ENCODE data around the gene CDH23.

The CDH23 gene

DNA sequence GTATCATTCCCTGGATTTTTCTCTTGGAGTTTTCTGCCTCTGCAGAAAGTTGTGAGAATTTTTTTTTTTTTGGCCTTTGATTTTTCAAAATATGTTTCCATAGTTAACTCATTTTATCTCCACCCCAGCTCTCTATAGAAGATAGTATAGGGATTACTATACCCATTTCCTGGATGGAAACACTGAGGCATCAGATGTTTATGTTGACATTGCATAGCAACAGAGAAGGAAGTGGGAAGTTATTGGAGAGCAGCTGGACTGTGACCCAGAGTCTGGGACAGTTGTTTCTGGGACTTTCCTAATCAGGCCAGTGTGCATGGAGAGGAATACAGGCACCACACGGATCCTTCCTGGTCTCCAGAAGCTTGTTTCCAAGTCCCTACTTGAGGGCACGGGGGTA lies 158.0 kb downstream of the CDH23 start:
- no peak for DNase-seq (ENCODE audit: extremely low read depth in 1 of 2, low read depth in 1 of 2)

DNA sequence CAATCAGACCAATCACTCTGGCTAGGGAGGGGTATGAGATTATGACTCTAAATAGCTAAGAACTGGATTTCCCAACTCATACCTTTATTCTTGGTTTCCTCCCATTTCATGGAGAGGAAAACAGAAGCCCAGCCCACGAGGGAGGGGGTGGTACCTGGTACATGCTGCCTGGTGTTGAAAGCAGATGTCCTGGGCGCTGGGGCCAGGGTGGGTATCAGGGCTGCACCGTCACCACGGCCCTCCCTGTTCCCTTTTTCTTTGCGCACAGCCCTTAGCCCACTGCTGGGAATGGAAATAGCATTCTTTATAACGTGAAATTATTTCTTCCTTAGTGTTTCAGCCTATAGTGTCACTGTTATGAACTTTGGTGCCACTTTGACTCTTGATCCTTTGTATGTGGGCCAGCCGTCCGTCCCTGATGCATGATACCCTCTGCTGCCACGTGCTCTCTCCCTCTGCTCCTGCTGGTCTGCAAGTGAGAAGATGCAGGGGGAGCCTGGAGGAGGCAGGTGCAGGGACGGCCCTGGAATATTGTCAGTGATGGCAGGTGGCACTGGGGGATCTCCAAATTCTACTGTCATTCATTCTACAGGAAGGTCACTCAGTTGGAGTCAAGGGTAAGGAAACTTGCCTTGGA lies 158.5 kb downstream of the CDH23 start:
- DNase-seq (ENCODE audit: extremely low read depth in 1 of 2, low read depth in 1 of 2): no peak

- DNase-seq (ENCODE audit: extremely low read depth in 1 of 2, low read depth in 1 of 2): no peak
These were observed 159.0 kb downstream of the CDH23 start for GRCh38 chr10:71555724-71556119.

GRCh38 chr10:71558991-71559390 lies 162.3 kb downstream of the CDH23 start:
- DNase-seq (ENCODE audit: extremely low read depth in 1 of 2, low read depth in 1 of 2): no peak

- DNase-seq (ENCODE audit: extremely low read depth in 1 of 2, low read depth in 1 of 2): no peak
These were observed 164.4 kb downstream of the CDH23 start for GRCh38 chr10:71561003-71561574.

DNA sequence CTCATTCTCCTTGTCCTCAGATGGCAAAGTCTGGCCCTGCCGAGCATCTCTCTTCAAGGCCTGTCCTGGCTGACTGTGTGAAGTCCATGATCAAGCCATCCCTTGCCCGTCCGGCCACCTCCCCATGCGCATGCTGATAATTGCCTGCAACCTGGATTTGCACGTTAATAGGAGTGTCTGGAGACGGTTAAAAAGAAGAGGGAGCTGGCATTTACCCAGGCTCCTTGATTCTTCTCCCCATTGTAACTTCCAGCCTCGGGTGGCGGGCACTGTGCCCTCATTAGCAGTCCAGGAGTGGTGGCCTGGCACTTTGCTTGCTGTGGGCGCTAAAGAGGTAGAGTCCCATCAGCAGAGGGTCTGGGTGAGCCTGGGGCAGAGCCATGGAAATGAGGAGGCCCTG lies 165.5 kb downstream of the CDH23 start:
- DNase-seq (ENCODE audit: extremely low read depth in 1 of 2, low read depth in 1 of 2): no peak

DNA sequence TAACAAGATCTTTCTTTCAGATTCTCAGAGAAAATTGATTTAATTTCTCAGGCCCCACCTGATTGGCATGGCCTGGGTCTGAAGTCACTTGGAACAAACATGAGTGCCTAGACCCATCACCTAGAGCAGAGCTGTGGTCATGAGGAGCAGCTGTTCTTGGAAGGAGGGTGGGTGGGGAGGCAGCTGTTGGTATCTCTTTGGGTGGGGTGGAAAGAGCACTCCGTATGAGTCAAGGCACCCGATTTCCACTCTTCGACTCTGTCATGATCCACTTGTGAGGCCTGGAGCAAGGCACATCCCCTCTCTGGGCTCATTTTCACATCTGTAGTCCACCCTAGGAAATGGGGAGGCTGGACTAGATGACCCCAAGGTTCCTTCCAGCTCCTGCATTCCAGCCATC lies 166.2 kb downstream of the CDH23 start:
- DNase-seq (ENCODE audit: extremely low read depth in 1 of 2, low read depth in 1 of 2): no peak

DNA sequence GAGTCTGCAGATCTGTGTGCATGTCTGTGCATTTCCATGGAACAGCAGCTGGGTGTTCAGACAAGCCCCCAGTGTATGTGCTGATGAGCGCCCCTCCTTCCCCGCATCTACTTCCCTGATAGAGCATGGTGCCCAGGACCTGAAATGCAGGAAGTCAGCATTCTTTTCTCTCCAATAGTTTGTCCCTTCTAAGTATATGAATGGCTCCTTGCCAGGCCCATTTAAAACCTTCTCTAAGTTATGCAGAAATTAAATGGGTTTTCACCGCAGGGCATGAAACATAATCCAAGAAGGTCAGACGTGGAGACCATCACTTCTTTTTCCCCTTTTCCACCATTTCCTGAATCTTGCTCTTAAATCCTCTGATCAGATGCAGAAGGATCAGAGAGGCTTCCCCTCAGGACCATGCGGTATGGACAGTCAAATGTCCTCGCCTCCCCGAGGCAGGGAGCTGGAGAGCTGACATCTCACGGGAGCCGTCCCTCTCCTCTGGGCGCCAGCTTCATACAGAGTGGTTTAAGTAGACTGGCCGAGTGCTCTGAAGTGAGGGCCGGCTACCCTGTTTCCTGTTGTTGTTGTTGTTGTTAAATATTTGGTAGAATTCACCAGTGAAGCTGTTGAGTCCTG lies 167.6 kb downstream of the CDH23 start:
- DNase-seq (ENCODE audit: extremely low read depth in 1 of 2, low read depth in 1 of 2): no peak

DNA sequence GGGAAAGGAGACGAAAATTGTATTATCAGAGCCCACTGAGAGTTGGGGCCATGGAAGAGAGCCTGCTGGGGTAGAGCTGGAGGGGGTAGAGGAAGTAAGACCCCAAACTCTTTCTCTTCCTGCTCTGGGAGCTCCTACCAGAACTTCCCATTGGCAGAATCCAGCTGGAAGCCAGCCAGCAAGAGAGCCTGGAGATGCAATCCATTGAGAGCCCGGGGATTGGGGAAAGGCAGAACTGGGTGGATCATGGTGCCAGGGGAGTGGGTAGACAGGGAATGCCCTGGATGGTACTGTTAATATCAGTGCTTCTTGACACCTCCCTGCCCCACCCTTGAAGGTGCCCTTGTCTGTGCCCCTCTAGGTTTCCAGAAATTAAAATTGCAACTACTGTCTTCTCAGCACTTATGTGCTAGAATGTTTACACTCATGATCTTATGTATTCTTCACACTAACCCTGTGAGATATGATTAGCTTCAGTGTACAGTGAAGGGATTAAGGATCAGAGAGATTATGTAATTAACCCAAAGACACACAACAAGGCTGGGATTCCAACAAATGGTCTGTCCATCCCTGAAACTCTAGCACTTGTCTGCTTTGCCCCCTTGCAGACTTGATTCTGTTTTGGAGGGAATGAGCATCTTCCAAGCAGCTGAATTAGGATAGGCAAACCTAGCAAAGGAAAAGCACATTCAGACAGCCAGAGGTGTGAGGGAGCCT lies 168.7 kb downstream of the CDH23 start:
- no peak for DNase-seq (ENCODE audit: extremely low read depth in 1 of 2, low read depth in 1 of 2)

- DNase-seq (ENCODE audit: extremely low read depth in 1 of 2, low read depth in 1 of 2): no peak
These were observed 170.3 kb downstream of the CDH23 start for GRCh38 chr10:71567006-71567405.

DNA sequence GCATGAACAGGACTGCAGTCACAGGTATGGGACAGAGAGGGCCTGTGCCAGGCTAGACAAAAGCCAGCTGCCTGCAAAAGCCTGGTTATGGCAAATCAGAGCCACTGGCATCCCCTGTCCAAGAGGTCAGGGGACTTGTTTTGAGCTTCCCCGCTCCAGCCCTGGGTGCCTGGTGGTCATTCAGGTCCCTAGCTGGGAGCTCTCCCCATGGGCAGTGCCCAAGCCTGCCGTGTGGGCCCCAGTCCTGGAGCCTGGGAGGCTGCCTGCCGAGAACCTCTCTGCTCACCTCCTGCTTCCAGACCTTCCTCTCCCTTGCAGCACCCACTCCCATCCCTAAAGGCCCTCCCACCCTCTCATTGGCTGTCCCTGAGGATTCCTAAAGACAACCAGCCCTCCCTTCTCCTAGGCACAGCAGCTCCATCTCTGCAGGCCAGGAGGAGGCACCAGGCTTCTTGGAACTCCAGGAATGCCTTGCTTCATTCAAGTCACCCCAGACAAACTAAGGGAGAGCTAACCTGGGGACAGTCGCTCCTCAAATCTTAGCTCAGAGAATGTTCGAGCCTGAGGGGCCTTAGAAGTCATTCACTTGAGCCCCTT lies 172.3 kb downstream of the CDH23 start:
- no peak for DNase-seq (ENCODE audit: extremely low read depth in 1 of 2, low read depth in 1 of 2)

- peak; percentile 47 to 59 for DNase-seq (ENCODE audit: extremely low read depth in 1 of 2, low read depth in 1 of 2)
These were observed 173.3 kb downstream of the CDH23 start for GRCh38 chr10:71569775-71570588.

GRCh38 chr10:71571460-71572175 lies 174.9 kb downstream of the CDH23 start:
- no peak for DNase-seq (ENCODE audit: extremely low read depth in 1 of 2, low read depth in 1 of 2)

GRCh38 chr10:71572962-71573361 lies 176.2 kb downstream of the CDH23 start:
- no peak for DNase-seq (ENCODE audit: extremely low read depth in 1 of 2, low read depth in 1 of 2)

DNA sequence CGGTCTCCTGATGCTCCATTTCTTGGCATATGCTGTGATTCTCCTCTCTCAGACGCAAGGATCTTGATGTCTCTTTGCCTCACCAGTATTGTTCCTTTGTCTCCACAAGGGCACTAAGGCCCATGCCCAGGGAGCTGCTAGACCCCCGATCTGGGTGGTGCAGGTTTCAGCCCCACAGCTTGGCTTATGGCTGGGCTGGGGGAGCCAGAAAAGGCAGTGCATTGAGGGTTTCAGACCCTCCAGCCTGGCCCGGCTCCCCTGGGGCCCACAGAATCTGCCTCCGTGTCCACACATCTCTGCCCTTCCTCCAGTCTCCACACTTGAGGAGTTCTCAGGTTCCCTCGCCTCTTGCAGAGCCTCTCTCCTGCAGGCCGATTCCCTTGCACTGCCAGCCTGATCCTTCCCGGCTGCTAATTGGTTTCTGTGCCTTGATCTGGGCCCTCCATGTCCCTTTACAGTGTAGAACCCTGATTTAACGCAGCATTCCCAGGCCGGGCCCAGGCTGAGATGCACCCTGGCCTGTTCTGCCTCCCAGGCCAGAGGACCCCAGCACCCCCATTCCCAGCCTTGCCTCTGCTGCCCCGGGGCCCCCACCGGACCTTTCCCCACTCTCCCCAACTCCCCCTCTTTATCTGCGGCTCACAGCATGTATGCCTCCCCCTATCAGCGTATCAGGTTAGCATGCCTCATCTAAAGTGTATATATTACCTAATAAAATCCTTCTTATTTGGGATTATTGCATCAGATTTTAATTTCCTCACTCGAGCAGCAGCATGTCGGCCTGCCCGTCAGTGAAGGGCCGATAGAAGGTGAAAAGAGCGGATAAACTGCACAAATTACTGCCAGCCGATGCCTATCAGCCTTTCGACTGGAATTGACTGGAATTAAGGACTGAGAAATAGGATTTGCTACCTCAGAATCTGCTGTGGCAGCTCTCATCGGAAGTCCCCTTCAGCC lies 177.1 kb downstream of the CDH23 start:
- DNase-seq (ENCODE audit: extremely low read depth in 1 of 2, low read depth in 1 of 2): no peak

DNA sequence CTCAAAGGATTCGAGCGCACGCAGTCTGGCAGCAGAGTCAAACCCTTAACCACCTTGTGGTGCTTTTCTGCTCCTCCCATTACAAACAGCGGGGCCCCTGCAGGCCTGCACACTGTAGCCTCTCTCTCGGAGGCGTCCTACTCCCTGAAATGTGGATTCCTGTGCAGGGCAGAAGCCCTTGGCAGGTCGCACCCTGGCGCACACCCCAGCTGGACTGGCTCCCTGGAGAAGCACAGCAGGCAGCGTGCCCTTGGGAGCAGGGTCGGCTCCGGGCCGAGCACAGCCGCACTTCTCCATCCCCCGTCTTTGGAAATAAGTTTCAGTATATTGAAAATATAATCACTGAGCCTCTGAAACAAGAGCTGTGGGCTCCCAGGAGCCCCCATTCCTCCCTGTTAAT lies 178.7 kb downstream of the CDH23 start:
- no peak for DNase-seq (ENCODE audit: extremely low read depth in 1 of 2, low read depth in 1 of 2)

DNA sequence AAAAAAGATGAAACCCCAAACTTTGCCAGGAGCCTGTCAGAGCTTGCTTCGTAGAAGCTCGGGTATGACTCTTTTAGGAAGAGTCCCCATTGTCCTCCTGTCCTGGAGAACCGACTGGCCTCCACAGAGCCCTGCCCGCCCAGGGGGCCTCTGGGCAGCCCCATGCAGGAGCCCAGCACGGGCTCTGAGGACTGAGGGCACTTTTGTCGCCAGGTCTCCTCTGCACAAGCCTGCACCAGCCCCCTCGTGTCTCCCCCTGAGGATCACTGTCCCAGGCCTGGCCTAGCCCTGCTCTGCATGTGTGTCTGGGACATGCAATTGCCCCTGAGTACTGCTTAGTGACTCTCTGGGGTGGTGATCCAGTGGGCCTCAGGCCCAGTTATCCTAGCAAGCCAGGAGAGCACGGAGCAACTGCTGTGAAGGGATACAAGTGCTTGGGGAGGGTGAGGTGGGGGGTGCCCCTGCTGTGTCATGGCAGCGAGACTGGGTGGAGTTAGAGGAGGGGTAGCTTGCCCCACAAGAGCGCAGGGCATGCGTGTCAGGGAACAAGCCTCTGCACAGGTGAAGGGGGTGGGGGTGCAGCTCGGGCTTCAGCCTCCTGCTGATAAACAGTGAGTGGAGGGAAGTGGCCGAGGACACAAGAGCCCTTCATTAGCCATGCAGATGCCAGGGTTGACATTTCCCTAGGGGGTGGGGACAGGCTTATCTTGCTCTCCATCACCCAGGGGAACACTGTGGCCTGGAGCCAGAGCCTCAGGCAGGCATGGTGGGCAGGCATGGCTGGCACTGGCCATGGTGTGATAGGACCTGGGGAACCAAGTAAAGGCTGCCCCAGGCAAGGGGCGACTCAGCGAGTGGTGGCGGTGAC lies 179.4 kb downstream of the CDH23 start:
- no peak for DNase-seq (ENCODE audit: extremely low read depth in 1 of 2, low read depth in 1 of 2)

DNA sequence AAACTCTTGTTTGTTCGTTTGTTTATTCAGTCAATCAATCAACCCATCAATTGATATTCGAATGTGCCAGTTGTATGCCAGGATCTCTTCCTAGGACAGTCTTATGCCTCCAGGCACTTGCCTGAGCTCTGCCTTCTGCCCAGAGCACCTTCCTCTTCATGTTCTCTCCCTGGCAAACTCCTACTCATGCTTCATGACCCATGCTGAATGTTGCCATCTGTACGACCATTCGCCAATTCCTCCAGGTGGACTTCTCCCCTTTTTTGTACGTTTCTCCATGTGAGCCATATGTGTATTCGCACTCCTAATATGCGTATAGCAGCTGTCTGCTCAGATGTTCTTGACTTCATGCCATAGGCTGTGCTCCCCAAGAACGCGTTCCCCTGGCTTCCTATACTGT lies 180.1 kb downstream of the CDH23 start:
- no peak for DNase-seq (ENCODE audit: extremely low read depth in 1 of 2, low read depth in 1 of 2)
